HepG2 (cell line): Measurements from ENCODE around the gene GTF2A1L. TPM values are rescaled to one million over a fixed set of nuclear protein-coding genes. Genes with fewer than 3 reads are reported as not detected.

Experiments used
- ATAC-seq: fragments of 200-7000 bp; cut with Tn5 transposase; 3 replicates; pipeline ENCODE4 v1.9.1; 2020; ENCODE audit warnings: mild to moderate bottlenecking, moderate library complexity
- BruUV-seq: library from RNA; stranded (reverse); fragments of 400-500 nt; replicated peaks from 2 replicates; lab custom pipeline; 2021; lab: Mats Ljungman, UMichigan
- CTCF ChIA-PET: fragments of 300-600 bp; formaldehyde crosslinking; extraction: SDS; loops from one replicate; lab custom pipeline; 2021; ENCODE audit warnings: low total read pairs, inconsistent platforms, low intra/inter-chr PET ratio; lab: Yijun Ruan, JAX
- POLR2A ChIA-PET: fragments of 350-600 bp; sonication (Branson Sonifier 250); formaldehyde crosslinking; loops from one replicate; lab custom pipeline; 2020; ENCODE audit warnings: antibody characterized with exemption, inconsistent platforms; lab: Yijun Ruan, JAX
- DNase-seq: peaks from one replicate; pipeline ENCODE4 v3.0.0-alpha.2; 2015; ENCODE audit warnings: low spot score
- FAIRE-seq: peaks from 3 replicates; lab custom pipeline; 2011; peaks lifted over from hg19 to GRCh38; lab: Jason Lieb, UNC
- H2AFZ ChIP-seq: one replicate; pipeline ENCODE4 v1.6.1; 2011; ENCODE audit warnings: low read length, inconsistent platforms
- H3K27ac ChIP-seq: fragments of 300-600 bp; 3 replicates; pipeline ENCODE4 v1.8.0; 2011; ENCODE audit warnings: mixed run types, mild to moderate bottlenecking, mixed read lengths, low read length, inconsistent platforms; ENCODE audit not compliant: insufficient read depth; ENCODE audit errors: extremely low read length
- H3K27me3 ChIP-seq, 2 experiments: fragments of 200-600 bp in 1 of 2; 2 replicates in 1 of 2; 3 replicates in 1 of 2; pipeline versions ENCODE4 v1.6.0 to v1.8.0; 2011; ENCODE audit warnings: low read length in 2 of 2, mild to moderate bottlenecking in 2 of 2, moderate library complexity in 2 of 2, inconsistent platforms in 1 of 2; ENCODE audit not compliant: insufficient read depth in 2 of 2, control insufficient read depth in 1 of 2
- H3K36me3 ChIP-seq, 2 experiments: fragments of 200-600 bp in 1 of 2; replicated peaks in 1 of 2; 2 replicates in 1 of 2; 3 replicates in 1 of 2; pipeline versions ENCODE4 v1.5.1 to v1.8.0; 2011; ENCODE audit warnings: low read length in 2 of 2, inconsistent platforms in 1 of 2; ENCODE audit not compliant: insufficient read depth in 2 of 2, control insufficient read depth in 1 of 2
- H3K4me1 ChIP-seq: 2 replicates; pipeline ENCODE4 v1.5.1; 2012; ENCODE audit warnings: low read length, inconsistent platforms; ENCODE audit not compliant: insufficient read depth
- H3K4me2 ChIP-seq: 2 replicates; pipeline ENCODE4 v1.6.0; 2011; ENCODE audit warnings: low read depth, low read length, inconsistent platforms
- H3K4me3 ChIP-seq, 3 experiments: fragments of 200-600 bp in 1 of 3; sonication (generic), shearing (Covaris generic) in 1 of 3; replicated peaks in 1 of 3; 2 replicates each; pipeline ENCODE4 v1.5.1; 2011 to 2016; ENCODE audit warnings: low read length in 3 of 3, inconsistent platforms in 2 of 3, low read depth in 2 of 3, mild to moderate bottlenecking in 2 of 3, control low read depth in 1 of 3, mixed read lengths in 1 of 3; ENCODE audit not compliant: insufficient read depth in 1 of 3
- H3K79me2 ChIP-seq: one replicate; pipeline ENCODE4 v1.6.1; 2011; ENCODE audit warnings: low read length, inconsistent platforms; ENCODE audit not compliant: insufficient read depth
- H3K9ac ChIP-seq: 2 replicates; pipeline ENCODE4 v1.6.0; 2011; ENCODE audit warnings: mild to moderate bottlenecking, low read depth, low read length, inconsistent platforms; ENCODE audit not compliant: insufficient read depth
- H3K9me3 ChIP-seq: 2 replicates; pipeline ENCODE4 v1.5.1; 2012; ENCODE audit warnings: mild to moderate bottlenecking, low read length
- H4K20me1 ChIP-seq: 2 replicates; pipeline ENCODE4 v1.6.0; 2011; ENCODE audit warnings: inconsistent platforms, mild to moderate bottlenecking, low read length, moderate library complexity; ENCODE audit not compliant: insufficient read depth
- EZH2 ChIP-seq: conservative IDR thresholded peaks from 2 replicates; pipeline ENCODE4 v1.6.1; 2012; ENCODE audit warnings: mild to moderate bottlenecking, low read depth, low read length, moderate library complexity
- SMARCE1 ChIP-seq: fragments of 450-650 bp; IDR thresholded peaks from 2 replicates; pipeline ENCODE4 v1.6.1; 2017; ENCODE audit warnings: borderline replicate concordance
- TEF ChIP-seq: sonication (generic); formaldehyde crosslinking; IDR thresholded peaks from 2 replicates; pipeline ENCODE4 v1.5.0; 2020; ENCODE audit warnings: missing genetic modification reagents
- THAP11 ChIP-seq: IDR thresholded peaks from 2 replicates; pipeline ENCODE4 v1.6.1; 2016; ENCODE audit warnings: missing biosample characterization, missing genetic modification reagents
- ZKSCAN1 ChIP-seq: fragments of 150-350 bp; IDR thresholded peaks from 2 replicates; pipeline ENCODE4 v1.6.1; 2014; ENCODE audit warnings: low read length
- ZNF225 ChIP-seq: sonication (generic); formaldehyde crosslinking; IDR thresholded peaks from 2 replicates; pipeline ENCODE4 v1.4.0; 2020; ENCODE audit warnings: mild to moderate bottlenecking, missing genetic modification reagents
- ZNF367 ChIP-seq: sonication (generic); formaldehyde crosslinking; IDR thresholded peaks from 2 replicates; pipeline ENCODE4 v1.4.0; 2020; ENCODE audit warnings: missing genetic modification reagents, borderline replicate concordance
- ZNF550 ChIP-seq: sonication (generic); formaldehyde crosslinking; IDR thresholded peaks from 2 replicates; pipeline ENCODE4 v1.4.0; 2020; ENCODE audit warnings: mild to moderate bottlenecking, missing genetic modification reagents, borderline replicate concordance
- ZSCAN20 ChIP-seq: sonication (generic); formaldehyde crosslinking; IDR thresholded peaks from 2 replicates; pipeline ENCODE4 v1.4.0; 2020; ENCODE audit warnings: missing genetic modification reagents, mild to moderate bottlenecking, borderline replicate concordance
- WGBS: methylation state at CpG from one replicate; pipeline ENCODE4 v1.1.6; 2017; ENCODE audit warnings: low lambda C conversion rate; 5-methylcytosine and 5-hydroxymethylcytosine counted together
- in situ Hi-C: cut with HindIII; loops from 2 replicates; pipeline ENCODE4 v1.10.0; 2017; ENCODE audit warnings: low pct_unique_long_range_greater_than_20kb; ENCODE audit not compliant: extremely low pct_ligation_motif_present
- intact Hi-C: fragments of 100-400 bp; cut with micrococcal nuclease; formaldehyde crosslinking; loops from one replicate; pipeline ENCODE4 v1.10.0; 2022; ENCODE audit not compliant: unreplicated experiment
- polyA plus RNA-seq, 8 experiments: library from polyadenylated mRNA; depleted of rRNA in 3 of 8; stranded (reverse) in 7 of 8; unstranded in 1 of 8; fragments of >200 nt; fragmentation: Illumina TruSeq in 4 of 8; extraction: Trizol in 4 of 8; gene quantifications; 2 replicates each; pipeline versions ENCODE4 v1.2.1 to v1.2.3, GENCODE V29; 2011 to 2016; ENCODE audit warnings: low read depth in 4 of 8, missing spikeins in 1 of 8, mixed read lengths in 1 of 8; ENCODE audit not compliant: insufficient read depth in 1 of 8
- total RNA-seq, 5 experiments: library from RNA; depleted of rRNA; stranded (reverse); fragments of >200 nt; fragmentation: Illumina TruSeq; extraction: Trizol; gene quantifications; 2 replicates each; pipeline ENCODE4 v1.2.3, GENCODE V29; 2016; ENCODE audit warnings: low read depth in 1 of 5

GTF2A1L gene
- total and polyA plus RNA-seq, 2 of the 13 experiments (the other 11 are each of a cell fraction or from before 2014, with no cell fraction given) = not detected

DNA sequence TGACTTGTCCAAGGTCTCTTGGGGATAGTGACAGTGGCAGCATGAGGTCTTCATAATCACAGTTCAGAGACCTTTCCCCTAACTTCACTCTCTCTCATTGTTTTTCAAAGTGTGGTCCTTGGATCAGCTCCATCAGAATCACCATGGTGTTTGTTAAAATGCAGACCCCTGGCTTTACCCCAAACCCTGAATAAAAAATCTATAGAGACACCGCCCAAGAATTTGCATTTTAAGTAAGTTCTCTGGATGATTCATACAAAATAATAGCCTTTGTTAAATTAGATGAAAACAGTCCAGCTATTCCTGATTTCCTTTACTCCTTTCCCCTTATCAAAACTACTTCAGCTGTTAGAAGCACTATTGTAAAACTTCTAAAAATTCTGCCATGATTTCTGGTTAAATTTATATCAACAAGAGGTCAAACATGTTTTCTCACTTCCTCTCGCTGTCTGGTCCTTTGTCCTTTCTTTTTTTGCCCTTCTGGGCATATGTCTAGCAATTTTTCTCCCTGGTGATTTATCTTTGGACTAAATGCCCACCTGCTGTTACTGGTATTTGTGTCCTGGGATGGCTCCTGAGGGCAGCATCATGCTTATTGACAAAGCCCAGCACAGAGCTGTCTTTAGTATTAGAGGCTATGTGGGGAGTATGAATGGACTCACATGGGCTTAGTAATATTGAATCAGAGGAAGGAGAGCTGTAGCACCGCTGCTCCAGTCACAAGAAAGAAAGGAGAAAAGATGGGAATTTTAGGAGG, 74.5 kb downstream of the GTF2A1L start:
- Histone ChIP-seq H4K20me1 (no peaks in the 10 kb centered on the region), H3K4me2 (no peak overlapping the region), H3K27me3 (no peaks in the 10 kb centered on the region), H3K79me2 (no peaks in the 10 kb centered on the region), H2AFZ (no peak overlapping the region), H3K9ac (no peak overlapping the region), H3K4me3 (no peak overlapping the region), H3K4me1 (no peaks in the 10 kb centered on the region), H3K36me3 (no peaks in the 10 kb centered on the region), H3K27ac (no peak overlapping the region), H3K9me3 (no peaks in the 10 kb centered on the region)
- TF ChIP-seq THAP11 = no peak
- no peak for TF ChIP-seq EZH2
- no peak for TF ChIP-seq ZKSCAN1
- TF ChIP-seq SMARCE1 = no peak
- no peak for TF ChIP-seq ZNF550
- TF ChIP-seq ZSCAN20 (CRISPR knock-in tag) = no peak
- no peak for TF ChIP-seq TEF (CRISPR knock-in tag)
- no peak for TF ChIP-seq ZNF225 (CRISPR knock-in tag)
- TF ChIP-seq ZNF367 (CRISPR knock-in tag) = no peak
- BruUV-seq = no TSS peak
- no peak for ATAC-seq
- no peak for DNase-seq
- intact Hi-C loops = no loop called here
- 5% methylated on average over 3 of the region's 3 CpGs for WGBS
- FAIRE-seq = no peak
- CTCF ChIA-PET = no interaction called here
- in situ Hi-C loops = no loop called here
- POLR2A ChIA-PET = no interaction called here
